Measurements from ENCODE around the gene GNGT1.
A peak's percentile ranks its signal among the peaks of the same experiment; 100 is the strongest.
"Not testable (repeated sequence)": the region's sequence is repeated elsewhere in the genome, so short reads cannot be mapped to it uniquely, and the experiment has no call there.

GNGT1 gene

DNA sequence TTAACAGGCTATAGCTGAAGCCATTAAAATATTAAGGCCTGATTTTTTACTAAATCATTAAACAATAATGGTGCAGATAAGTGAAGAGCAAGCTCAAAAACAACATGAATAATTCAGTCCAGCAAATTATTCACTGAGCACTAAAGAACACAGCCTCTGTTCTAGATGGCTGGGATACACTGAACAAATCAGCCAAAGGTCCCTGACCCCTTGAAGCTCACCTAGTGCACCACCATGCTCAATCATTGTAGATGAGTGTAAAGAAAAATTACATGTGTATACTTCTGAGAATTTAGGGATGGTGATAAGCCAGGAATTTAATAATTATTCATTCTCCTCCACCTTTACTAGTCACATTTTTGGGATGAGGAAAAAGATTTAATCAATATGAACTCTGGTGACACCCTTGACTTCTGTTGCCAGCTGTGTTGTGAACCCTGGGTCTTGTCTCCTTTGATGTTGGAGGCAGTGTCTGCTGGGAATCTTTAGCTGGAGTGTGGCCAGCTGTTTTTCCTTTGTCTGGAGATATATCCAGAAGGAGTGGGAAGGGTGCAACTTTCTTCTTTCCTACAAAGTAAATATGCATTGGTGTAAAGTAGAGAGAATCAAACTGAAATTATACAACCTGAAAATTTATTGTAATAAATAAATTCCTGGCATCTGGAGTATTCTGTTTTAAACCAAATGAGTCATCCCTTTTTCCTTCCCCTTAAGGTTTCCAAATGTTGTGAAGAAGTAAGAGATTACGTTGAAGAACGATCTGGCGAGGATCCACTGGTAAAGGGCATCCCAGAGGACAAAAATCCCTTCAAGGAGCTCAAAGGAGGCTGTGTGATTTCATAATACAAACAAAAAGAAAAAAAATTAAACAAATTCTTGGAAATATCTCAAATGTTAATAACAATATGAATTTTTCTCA lies 4.0 kb downstream of the GNGT1 start:
- no peak for DNase-seq (ENCODE audit: low read depth in 2 of 2)

DNA sequence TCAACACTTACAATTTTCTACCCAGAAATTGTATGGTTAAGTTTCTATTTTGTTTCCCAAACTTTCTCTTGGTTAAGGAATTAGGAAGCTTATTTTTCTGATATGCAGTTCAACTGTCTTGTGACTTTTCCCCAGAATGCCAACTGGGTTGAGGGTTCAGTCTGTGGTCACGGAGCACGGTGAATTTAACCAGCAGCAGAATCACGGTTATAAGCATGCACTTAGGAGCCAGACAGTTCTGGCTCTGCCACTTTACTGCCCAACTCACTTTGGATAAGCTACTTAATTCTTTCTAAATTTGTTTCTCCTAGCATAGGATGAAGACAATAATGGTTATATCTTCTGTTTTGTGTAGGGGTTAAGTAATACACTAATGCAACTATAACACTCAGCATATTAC lies 4.9 kb downstream of the GNGT1 start:
- not testable (repeated sequence) for DNase-seq (ENCODE audit: low read depth in 2 of 2)

DNA sequence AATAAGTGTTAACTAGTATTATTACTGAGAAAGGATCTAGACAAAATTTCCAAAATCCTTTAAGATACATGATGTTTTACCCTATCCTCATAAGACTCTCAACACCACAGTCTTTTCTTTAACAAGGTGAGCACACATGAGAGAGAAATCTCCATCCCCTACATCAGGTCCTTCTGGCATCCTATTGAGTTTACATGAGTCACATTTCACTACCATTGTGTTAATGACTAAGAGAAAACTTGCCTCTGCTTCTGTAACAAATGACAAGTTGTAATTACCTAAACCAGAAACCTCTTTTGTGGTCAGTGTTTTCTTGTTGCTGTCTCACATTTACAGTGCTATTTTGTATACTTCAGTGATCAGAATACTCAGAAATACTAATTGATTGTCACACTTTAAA lies 5.3 kb downstream of the GNGT1 start:
- not testable (repeated sequence) for DNase-seq (ENCODE audit: low read depth in 2 of 2)

DNA sequence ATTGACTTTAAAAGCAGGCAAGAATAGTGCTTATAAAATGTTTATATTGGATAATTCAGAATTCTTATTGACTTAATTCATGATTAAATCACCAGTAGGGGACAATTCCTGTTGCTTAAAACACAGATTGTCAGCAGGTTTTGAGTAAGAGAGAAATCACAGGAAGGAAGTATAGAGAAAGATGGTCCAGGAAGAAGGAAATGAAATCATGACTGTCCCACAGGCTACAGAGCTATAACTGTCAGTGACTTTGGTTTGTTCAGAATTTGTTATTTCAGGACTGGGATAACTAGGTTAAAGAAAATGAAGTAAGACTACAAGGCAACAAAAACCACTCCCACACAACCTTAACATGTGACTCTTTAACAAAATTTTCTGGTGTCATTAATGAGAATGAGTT lies 6.8 kb downstream of the GNGT1 start:
- no peak for DNase-seq (ENCODE audit: low read depth in 2 of 2)

DNA sequence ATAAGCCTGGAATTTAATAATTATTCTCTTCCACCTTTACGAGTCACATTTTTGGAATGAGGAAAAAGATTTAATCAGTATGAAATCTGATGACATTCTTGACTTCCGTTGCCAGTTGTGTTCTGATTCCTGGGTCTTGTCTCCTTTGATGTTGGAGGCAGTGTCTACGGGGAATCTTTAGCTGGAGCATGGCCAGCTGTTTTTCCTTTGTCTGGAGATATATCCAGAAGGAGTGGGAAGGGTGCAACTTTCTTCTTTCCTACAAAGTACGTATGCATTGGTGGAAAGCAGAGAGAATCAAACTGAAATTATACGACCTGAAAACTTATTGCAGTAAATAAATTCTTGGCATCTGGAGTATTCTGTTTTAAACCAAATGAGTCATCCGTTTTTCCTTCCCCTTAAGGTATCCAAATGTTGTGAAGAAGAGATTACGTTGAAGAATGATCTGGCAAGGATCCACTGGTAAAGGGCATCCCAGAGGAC lies 8.3 kb downstream of the GNGT1 start:
- DNase-seq (ENCODE audit: low read depth in 2 of 2): no peak

DNA sequence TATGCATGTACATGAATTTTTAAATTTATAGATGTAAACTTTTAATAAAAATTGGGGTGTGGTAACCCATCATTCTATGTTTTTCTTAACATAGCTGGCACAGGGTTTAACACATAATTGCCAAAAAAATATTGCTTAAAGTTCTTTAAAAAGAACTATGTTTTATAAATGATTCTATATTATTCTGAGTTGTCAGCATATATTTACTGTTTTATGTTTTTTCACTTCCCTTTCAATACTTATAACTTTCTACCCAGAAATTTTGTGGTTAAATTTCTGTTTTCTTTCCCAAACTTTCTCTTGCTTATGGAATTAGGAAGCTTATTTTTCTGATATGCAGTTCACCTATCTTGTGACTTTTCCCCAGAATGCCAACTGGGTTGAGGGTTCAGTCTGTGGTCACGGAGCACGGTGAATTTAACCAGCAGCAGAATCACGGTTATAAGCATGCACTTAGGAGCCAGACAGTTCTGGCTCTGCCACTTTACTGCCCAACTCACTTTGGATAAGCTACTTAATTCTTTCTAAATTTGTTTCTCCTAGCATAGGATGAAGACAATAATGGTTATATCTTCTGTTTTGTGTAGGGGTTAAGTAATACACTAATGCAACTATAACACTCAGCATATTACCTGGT lies 9.0 kb downstream of the GNGT1 start:
- not testable (repeated sequence) for DNase-seq (ENCODE audit: low read depth in 2 of 2)

DNA sequence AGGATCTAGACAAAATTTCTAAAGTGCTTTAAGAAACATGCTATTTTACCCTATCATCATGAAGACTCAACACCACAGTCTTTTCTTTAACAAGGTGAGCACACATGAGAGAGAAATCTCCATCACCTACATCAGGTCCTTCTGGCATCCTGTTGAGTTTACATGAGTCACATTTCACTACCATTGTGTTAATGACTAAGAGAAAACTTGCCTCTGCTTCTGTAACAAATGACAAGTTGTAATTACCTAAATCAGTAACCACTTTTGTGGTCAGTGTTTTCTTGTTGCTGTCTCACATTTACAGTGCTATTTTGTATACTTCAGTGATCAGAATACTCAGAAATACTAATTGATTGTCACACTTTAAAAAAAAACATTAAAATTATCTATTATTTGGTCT lies 9.5 kb downstream of the GNGT1 start:
- not testable (repeated sequence) for DNase-seq (ENCODE audit: low read depth in 2 of 2)

DNA sequence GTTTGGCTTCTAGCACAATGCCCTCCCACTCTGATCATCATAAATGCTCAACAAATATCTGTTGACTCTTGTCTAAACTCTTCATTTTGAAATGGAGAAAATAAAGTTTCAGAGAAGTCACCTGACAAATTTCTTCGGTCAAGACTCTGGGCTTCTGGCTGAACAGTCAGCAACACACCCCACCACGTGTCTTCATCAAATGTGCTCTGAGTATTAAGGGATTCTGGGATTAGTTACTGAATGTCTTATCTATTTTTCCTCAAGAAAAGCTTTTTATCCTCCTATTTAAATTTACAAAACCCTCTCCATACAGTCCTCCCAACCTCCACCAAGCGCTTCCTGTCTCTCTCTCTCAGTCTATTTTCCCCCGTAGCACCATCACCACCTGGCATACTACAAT lies 9.9 kb downstream of the GNGT1 start:
- DNase-seq (ENCODE audit: low read depth in 2 of 2): not testable (repeated sequence)

DNA sequence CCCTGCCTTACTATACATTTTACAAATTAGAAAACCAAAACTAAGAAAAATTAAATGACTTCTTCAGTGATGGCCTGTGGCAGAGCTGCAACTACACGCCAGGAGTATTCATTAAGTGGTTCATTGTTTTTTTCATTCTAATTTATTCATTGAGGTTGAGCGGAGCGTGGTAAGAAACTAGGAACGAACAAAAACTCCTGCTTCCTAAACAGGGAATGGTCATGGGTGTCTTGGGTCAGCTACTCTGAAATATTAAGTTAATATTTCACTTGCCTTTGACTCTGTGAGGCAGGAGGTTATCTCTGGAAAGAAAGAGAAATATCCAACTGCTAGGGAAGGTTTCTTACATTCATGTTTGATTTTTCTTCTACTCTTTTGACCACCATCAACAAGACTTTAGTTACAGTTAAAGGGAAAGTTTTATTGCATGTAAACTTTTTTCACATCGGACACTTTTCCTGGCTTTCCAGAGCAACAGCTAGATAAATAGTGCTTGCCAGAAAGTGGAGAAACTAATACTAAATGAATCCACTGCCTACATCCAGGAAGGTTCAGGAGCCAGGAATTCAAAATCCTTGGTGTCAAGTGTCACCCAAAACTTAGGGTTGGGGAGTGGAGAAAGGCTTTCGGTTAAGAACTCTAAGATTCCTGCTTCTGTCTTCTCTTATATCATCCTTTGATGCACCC lies 14.3 kb downstream of the GNGT1 start:
- DNase-seq (ENCODE audit: low read depth in 2 of 2): no peak

DNA sequence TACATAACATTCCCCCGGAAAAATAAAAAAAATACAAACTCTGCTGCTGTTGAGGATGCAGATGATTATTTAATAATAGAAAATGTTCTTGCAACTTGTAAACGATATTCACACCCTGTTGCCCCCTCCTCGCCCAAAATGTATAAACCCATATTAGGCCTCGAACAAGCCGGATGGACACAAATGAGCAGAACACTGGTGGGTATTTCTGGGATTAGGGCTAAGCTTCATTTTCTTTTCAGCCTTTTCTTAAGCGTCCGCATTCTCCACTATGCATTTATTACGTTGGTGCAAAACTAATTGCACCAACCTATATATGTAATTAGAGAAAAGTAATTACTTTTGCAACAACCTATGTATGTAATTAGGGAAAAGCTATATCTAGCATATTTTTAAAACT lies 14.8 kb downstream of the GNGT1 start:
- no peak for DNase-seq (ENCODE audit: low read depth in 2 of 2)

DNA sequence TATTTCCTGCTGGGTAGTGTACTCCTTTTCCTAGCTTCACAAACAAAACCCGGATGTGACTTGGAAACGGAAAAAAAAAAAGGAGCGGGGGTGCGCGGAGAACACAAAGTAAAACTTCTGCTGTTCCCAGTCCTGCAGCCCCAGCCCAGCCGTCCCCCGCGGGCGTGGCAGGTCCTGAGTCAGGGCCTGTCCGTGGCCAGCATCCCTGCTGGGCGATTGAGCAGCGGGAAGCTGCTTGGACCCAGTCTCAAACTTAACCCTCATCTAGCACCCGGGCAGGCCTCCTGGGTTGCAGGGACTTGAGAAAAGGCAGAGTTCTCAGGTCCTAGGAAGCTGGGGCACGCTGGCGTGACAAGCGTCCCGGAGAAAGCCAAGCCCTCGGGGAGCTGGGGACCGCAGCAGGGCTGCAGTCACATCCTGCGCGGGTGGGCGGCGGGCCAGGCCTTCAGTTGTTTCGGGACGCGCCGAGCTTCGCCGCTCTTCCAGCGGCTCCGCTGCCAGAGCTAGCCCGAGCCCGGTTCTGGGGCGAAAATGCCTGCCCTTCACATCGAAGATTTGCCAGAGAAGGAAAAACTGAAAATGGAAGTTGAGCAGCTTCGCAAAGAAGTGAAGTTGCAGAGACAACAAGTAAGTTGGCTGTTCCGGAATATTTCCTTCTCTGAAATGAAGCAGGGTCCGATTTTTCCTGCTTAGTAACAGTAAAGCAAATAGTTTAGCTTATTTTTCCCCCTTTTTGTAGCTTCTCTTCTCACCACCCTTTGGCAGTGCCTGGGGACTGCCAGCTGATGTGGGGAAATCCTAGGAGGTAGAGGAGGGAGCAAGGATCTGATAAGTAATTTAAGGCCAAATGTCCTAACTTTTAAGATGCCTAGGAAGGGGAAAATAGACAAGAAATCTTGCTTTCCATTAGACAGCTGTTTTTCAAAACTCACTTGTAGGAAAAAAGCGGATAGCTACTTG lies 15.5 kb downstream of the GNGT1 start, which contains the start of gene GNG11:
TSS of gene GNG11 (plus strand) at position 129 of the 960 bp plus-strand sequence. CDS start at position 532, 403 bp downstream.
- peak in 1 of 2 donors; percentile 4 for DNase-seq (ENCODE audit: low read depth in 2 of 2)

DNA sequence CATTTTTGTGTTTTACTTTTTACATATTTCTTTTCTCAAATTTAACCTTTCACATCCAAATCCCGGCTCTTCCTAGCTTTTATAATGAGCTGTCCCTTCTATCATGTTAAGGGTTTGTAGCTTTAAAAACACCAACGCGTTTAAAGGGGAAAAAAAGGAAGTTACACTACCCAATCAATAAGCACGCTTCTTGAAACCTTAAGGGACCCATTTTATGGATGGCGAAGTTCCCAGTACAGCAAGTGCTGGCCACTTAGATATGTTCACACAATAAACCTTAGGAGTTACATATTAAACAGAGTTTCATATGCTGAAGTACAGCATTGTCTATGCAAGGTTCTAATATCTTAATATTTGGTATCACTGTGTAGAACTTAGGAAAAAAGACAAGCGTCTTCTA lies 16.9 kb downstream of the GNGT1 start:
- no peak for DNase-seq (ENCODE audit: low read depth in 2 of 2)

DNA sequence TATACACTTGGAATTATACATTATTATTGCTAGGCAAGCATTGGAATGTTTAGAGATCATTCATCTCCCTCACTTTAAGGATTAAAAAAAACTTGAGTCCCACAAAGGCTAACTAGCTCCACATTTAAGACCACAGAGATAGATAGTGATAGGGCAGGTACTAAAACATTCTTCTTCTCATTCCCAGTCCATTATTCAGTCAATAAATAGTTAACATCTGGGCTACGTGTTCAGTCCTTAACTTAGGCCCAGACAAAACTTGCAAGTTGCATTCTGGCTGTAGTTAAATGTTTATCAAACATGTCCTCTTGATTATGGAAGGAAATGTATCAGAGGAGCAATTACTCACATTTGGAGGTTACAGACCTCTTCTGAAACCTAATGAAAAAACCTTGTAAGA lies 17.6 kb downstream of the GNGT1 start:
- DNase-seq (ENCODE audit: low read depth in 2 of 2): no peak

DNA sequence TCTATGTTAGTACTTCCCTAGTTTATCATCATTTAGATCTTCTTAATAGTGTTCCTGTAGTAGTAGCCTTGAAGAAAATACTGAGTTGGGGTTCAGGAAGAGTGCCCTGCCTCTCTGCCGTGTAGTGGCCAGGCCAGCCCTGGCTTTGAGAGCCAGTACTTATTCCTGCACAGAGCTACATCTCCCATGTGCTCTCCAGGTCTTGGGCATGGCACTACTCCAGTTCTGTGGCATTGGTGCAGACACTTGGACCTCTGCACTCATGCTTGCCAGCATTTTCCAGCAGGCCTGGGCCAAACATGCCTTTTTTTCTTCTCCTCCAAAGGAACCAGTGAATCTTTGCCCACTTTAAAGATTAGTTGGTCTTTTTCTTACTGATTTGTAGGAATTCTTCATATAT lies 20.4 kb downstream of the GNGT1 start:
- DNase-seq (ENCODE audit: low read depth in 2 of 2): no peak

DNA sequence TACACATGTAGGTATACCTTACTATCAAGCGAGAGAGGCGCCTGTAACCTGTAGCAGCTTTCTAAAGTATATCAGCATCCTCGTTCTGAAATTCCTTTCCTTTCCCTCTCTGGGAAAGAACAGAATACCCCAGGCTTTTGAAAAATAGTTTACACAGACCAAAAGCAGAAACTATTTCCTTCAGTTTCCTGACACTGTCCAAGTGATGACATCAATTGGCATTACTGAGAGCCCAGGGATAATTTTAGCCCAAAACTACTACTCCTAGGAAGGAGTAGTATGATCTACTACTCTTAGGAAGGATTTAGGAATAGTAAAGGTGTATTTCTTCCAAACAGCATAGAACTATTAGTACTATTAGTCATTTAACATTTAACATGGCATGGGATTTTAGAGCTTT lies 21.2 kb downstream of the GNGT1 start:
- DNase-seq (ENCODE audit: low read depth in 2 of 2): no peak

DNA sequence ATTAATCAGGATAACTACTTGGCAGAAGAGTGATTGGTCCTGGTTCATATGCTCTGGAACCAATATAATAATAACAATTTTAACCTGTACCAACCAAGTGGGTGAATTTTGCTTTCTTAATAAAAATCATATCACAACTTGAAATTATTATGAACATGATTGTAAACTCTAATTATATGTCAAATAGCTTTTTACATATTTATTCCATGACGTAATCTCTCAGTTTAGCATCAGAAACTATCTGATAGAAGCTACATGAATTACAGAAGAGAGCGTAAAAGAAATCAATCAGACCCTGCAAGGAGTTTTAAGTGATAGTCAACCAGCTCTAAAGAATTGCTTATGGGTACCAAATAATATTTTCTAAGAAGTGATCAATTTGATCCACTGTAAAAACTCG lies 25.3 kb downstream of the GNGT1 start:
- DNase-seq (ENCODE audit: low read depth in 2 of 2): no peak

DNA sequence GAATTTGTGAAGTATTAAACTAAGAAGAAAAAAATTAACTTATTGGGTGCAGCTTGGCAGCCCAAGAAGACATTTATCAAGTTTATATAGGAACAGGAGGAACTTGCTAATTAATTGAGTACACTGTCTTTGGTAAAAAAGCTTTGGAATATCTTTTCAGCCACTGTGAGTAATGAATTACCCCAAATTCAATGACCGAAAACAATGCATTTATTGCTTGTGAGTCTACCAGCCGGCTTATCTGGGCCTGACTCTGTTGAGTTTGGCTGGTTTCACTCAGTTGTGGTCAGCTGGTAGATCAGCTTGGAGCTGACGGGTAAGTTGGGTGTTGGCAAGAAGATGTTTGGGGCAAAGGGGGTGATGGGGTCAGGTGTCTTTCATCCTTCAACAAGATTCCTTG lies 26.8 kb downstream of the GNGT1 start:
- DNase-seq (ENCODE audit: low read depth in 2 of 2): no peak

DNA sequence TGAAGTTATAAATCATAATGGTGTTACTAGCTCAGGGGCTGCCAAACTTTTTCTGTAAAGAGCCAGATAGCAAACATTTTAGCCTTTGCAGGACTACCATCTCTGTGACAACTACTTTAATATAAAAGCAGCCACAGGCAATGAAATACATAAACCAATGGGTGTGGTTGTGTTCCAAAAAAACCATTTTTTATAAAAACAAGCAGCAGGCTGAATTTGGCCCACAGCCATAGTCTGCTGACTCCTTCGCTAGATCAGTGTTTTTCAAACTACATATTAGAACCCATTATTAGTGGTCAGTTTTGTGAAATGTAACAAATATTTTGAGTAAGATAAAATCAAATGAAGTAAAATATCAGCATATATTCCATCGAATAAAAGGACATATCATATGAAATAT lies 28.7 kb downstream of the GNGT1 start:
- no peak for DNase-seq (ENCODE audit: low read depth in 2 of 2)

DNA sequence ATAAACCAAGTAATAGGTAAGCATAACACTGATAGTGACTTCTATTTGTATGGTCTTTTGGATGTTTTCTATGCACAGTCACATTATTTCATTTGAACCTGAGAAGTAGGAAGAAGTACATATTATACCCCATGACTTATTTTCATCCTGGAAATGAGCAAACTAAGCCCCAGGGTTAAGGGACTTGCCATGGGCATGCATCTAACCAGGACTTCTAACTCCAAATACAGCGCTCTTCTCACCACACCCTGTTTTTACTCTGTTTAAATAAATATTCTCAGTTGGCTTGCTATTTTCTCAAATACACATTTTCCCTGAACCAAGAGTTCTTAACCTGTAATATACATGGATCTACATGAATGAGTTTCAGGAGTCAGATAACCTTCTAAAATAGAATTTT lies 31.5 kb downstream of the GNGT1 start:
- DNase-seq (ENCODE audit: low read depth in 2 of 2): no peak

DNA sequence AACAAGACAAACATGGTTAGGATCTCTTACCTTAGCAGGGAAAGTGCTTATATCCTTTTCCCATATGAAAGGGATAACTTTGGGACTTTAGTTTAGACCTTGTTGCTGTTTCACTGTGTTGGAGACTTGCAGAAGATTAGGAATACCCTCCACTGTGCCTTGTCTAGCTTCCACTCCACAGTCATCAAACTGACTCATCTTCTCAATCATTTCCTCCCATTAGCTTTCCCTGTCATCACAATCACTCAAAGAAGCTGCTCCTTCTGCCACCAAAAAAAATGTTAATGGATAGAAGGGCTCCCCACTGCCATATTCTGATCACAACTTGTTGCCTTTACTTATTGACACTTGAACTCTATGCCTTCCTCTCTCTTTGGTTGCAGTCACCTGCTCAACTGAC lies 31.9 kb downstream of the GNGT1 start:
- DNase-seq (ENCODE audit: low read depth in 2 of 2): no peak

DNA sequence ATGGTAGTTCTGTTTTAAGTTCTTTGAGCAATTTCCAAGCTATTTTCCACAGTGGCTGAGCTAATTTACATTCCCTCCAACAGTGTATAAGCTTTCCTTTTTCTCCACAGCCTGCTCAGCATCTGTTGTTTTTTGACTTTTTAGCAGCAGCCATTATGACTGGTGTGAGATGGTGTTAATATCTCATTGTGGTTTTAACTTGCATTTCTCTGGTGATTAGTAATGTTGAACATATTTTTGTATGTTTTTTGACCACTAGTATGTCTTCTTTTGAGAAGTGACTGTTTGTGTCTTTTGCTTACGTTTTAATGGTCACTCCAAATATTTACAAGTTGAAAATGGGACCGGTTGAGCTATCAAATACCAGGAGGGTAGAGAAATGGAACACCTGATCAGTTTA lies 35.6 kb downstream of the GNGT1 start:
- no peak for DNase-seq (ENCODE audit: low read depth in 2 of 2)
